G401.6 (cell line): ENCODE results near the gene GRID1.

ENCODE experiments used
- FAIRE-seq: peaks from 2 replicates; lab custom pipeline; 2012; peaks lifted over from hg19 to GRCh38; lab: Jason Lieb, UNC

GRID1 gene

DNA sequence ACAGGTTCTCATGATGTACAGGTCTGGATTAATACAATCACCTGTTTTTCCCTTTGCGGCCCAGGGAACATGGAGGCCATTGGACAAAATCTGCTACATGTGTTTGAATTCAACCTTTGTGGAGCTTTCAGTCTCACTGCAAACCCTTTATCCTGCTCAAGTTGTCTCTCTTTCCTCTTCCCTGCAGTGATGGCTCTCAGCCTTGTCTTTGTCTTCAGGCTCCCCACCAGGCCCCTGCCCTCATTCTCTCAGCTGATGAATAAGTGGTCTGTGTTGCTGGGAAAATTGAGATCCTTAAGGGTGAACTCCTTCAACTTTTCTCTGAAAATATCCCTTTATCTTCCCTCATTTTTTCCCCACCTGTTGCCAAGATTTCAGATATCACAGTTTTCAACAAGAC lies 791.2 kb downstream of the GRID1 start:
- no peak for FAIRE-seq

DNA sequence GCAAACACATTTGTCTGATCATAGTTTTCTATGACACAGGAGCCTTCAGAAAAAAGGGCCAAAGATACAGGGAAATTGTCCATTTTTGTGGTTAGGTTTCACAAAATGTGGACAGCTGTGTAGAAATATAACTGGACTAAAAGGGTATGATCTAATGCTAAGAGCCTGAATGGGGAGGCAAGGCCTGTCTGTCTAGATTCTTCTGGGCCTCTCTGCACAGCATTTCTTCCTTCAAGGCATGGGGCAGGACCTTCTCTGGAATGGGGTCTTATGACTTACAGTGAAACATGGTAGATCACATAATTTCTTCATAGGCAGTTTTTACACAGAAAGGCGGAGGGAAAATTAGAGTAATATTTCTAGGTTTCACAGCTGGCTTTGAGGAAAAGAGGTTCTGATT lies 795.7 kb downstream of the GRID1 start:
- no peak for FAIRE-seq

DNA sequence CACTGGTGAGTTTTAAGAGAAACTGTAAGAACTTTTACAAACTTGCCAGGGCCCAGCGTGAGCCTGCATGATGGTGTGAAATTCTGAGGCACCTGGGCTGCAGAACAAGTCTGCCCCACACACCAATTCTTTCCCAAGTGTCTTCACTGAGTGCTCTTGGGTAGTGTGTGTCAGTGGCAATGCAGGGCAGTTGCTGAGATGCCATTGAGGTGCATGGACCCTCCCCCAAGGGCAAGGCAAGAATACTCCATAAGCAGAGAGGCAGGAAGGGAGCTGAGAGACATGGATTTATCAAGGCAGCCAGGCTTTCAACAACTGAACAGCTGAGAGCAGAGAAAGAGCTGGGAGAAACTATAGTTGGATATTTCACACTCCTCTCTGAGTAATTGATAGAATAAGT lies 801.2 kb downstream of the GRID1 start:
- FAIRE-seq: no peak

DNA sequence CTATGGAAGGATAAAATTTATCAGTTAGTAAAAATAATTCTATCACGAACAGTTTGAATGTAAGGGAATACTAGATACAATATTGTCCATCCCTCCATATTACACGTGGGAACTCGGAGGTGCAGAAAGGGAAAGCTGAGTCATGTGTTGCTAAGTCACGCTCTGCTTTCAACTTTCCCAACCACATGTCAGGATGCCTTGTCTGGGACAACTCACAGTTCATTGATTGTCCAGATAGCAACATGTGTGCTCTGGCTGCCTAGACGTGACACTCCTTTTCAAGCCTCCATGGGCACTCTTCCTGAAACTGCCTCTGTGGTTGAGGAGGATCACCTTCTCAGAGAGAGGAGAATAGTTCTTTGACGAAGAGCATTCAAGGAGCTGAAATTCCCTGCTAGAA lies 808.1 kb downstream of the GRID1 start:
- FAIRE-seq: no peak

DNA sequence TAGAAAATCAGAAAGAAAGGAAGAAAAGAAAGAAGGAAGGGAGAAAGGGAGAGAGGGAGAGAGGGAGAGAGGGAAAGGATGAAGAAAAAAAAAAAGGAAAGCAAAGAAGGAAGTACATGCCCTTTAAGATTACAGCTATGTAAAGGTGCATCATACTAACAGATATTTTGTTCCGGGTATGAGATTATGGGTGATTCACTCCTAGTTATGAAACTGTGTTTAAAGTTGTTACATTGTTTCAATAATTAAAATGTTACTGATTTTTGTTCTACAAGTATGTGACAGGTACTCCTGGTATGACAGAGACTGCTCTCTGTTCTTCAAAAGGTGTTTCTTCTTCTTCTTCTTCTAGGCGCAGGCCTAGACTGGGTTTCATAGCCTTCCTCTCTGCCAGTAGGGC lies 808.9 kb downstream of the GRID1 start:
- no peak for FAIRE-seq

DNA sequence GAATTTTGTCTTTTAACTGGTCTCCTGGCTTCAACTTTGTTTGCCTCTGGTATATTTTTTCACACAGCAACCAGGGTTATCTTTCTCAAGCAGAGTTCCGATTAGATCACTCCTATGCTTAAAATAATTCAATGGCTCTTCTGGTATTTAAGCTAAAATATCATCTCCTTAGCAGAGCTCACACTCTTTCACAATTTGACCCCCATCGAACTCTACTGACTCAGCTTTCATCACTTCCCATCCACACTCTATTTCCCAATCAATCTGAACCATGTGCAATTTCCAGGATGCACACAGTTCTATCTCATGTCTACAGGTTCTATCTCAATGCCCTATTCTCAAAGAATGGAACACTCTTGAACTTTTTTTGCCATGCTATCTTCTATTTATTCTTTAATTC lies 809.5 kb downstream of the GRID1 start:
- no peak for FAIRE-seq
